HG03060 (cell line): ENCODE data around the gene SART1.

Experiments used
- ATAC-seq: cut with Tn5 transposase; IDR thresholded peaks from one replicate; pipeline ENCODE4 v1.9.1; 2021; ENCODE audit warnings: low read depth, moderate number of reproducible peaks; ENCODE audit not compliant: unreplicated experiment

SART1 gene

DNA sequence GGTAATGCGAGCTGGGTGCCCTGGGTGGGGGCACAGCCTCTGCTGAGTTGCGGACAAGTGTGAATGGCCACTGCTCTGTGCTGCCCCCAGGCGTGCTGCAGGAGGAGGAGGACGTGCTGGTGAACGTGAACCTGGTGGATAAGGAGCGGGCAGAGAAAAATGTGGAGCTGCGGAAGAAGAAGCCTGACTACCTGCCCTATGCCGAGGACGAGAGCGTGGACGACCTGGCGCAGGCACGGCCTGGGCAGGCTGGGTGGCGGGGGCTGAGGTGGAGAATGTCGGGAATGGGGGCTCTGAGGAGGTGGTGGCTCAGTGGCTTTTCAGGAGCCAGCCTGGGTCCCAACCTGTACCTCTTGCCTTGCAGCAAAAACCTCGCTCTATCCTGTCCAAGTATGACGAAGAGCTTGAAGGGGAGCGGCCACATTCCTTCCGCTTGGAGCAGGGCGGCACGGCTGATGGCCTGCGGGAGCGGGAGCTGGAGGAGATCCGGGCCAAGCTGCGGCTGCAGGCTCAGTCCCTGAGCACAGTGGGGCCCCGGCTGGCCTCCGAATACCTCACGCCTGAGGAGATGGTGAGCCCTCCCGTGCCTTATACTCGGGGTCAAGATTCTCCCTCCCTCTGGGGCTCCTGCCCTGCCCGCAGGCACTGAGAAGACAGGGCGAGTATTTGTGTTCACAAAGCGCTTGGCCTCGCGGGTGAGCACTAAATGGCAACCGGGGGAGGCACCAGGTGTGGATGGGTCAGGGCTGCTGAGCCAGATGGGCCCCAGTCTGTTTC is 4.6 kb downstream of the SART1 start:
- no peak for ATAC-seq

DNA sequence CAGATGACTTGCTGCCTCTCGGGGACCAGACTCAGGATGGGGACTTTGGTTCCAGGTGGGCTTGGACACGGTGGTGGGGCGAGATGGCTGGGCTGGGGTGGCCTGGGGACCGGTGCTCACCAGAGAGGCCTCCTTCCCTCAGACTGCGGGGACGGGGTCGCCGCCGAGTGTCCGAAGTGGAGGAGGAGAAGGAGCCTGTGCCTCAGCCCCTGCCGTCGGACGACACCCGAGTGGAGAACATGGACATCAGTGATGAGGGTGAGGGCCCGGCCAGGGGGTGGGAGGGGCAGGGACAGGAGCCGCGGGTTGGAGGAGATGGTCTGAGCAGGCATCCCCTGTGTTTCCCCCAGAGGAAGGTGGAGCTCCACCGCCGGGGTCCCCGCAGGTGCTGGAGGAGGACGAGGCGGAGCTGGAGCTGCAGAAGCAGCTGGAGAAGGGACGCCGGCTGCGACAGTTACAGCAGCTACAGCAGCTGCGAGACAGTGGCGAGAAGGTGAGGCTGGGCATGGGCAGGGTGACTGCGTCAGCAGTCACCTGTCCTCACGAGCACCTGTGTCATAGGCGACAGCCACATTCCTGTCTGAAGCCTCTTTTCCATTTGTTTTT is 5.9 kb downstream of the SART1 start:
- no peak for ATAC-seq

GRCh38 chr11:65968600-65969482 is 7.3 kb downstream of the SART1 start:
- no peak for ATAC-seq

DNA sequence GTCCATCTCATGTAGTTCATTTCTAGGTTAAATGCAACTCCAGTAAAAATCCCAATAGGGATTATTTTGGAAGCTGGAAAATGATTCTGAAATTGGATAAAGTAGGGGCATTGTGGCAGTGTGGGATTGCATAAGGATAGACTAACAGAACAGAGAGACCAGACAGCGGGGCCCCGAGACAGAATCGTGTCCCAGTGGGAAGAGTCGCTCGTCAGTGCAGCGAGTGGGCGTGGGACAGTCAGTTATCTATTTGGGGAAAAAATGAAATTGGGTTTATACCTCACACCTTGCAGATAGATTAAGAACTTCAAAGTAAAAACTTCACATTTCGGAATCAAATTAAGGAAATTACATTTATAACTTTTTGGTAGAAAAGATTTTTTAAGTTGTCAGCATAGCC is 10.6 kb downstream of the SART1 start:
- no peak for ATAC-seq

- no peak for ATAC-seq
Measured at GRCh38 chr11:65973439-65974110, 12.0 kb downstream of the SART1 start.

GRCh38 chr11:65975771-65976170 is 14.2 kb downstream of the SART1 start:
- no peak for ATAC-seq

GRCh38 chr11:65976216-65977176 is 15.0 kb downstream of the SART1 start:
- ATAC-seq, result no peak

GRCh38 chr11:65977621-65978390 is 16.3 kb downstream of the SART1 start:
- ATAC-seq, result no peak

GRCh38 chr11:65978391-65979238 is 17.1 kb downstream of the SART1 start:
- ATAC-seq, result no peak

DNA sequence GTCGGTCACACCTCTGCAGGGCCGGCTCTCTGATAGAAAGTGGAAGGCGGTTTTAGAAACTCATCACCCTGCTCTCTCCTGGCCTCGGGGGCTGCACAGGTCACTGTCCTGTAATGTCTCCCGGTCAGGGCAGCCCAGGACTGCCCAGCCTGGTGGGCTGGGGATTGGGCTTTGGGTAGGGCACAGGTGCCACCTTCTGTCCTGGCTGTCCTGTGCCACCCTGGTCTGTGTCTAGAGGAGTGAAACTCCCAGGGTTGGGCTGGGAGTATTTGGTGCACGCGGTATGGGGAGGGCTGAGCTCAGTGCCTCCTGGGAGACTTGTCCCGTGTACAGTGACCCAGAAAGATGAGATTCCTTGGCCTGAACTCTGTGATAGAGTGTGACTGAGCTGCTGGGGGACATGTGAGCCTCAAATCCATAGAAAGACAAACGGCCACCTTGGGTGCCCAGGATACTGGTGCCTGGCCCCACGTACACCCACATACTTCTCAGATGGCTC is 17.8 kb downstream of the SART1 start:
- ATAC-seq, result no peak

DNA sequence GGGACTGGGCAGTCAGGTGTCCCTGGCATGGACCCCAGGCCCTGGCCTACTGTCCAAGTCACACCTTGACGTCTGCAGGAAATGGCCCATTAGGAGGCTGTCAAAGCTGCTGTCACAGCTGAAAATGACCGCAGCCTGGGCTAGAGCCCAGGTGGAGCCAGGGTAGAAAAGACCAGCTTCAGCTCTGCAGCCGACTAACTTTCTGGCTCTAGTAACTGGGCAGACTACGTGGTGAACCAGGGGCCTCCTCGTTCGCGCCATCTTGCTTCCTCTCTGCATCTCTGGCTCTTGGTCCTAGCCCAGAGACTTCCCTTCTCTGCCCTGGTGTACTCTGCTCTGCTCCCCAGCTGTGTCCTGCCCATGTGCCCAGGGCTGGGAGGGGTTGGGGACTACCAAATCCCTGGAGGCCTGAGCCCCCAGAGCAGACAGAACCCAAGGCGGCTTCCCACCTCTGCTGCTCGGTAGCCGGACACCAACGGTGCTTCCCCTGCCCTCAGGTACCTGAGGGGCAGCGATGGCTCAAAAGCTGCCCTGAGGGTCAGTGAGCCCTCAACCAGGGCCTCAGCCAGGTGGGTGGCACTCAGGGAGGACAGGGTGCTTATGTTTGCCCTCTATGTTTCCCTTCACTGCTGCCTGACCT is 19.7 kb downstream of the SART1 start:
- ATAC-seq, result no peak

DNA sequence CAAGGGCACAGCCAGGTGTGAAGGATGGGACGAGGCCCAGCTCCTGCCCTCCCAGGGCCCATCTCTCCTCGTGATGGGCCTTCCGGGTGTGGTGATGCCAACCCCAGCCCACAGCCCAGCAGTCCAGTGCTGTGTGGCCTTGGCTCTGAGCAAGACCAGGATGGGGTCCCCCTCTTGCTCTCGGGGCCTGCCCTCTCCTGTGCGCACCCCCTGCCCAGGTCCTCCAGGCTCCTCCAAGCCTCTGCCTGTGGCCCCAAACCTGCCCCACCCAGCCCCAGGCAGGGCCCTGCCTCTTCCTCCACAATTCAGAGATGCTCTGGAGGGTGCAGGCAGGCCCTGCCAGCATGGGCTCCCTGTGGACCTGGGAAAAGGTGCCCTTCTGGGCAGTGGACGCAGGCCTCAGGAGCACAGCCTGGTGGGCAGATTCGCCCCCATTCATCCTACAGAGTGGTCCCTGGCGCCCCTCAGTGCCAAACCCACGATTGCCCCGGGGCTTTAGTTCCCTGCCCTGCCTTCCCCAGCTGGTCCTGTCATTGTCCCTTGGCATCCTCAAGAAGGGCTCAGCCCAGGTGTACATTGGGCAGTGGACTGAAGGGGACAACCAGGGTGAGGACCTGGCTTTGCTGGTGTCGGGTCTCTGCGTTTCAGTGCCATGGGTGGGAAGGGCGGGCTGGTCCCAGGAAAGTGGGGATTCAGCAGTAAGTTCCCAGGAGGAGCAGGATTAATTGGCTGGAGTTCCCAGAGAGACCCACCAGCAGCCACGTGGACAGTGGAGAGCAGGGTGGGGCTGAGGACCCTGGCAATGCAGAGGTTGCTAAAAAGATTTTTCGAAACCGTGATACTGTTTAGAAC is 20.7 kb downstream of the SART1 start:
- ATAC-seq, result no peak

- ATAC-seq, result no peak
Measured at GRCh38 chr11:65982824-65983588, 21.5 kb downstream of the SART1 start.

DNA sequence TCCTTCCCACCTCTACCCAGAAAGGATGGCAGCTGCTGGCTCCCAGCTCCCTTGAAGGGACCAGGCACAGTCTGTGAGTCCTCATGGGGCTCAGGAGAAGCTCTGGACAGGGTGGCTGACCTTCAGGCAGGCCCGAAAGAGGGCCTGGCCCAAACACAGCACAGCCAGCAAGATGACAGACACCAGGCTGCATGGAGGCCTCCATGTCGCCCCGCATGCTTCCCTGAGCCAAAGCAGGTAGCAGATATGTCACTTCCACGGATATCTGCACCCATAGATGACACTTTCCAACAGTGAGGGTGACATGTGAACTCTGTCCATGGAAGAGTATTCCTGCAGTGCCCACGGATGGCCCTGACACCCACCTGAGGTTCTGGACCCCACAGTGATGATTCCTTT is 22.1 kb downstream of the SART1 start:
- ATAC-seq, result no peak

- ATAC-seq, result no peak
Measured at GRCh38 chr11:65987336-65987735, 25.8 kb downstream of the SART1 start.
